Measurements from ENCODE around the gene ZNF175. TPM values are rescaled to one million over a fixed set of nuclear protein-coding genes. Genes with fewer than 3 reads are reported as not detected.

Gene ZNF175
- polyA plus RNA-seq, 1 donor (not counting 4 experiments of a cell fraction or from before 2014, with no cell fraction given), result 3.8 TPM

- H3K4me3 ChIP-seq (ENCODE audit: control insufficient read depth in 2 of 3, extremely low read depth in 1 of 3, insufficient read depth in 2 of 3, low read depth in 1 of 3, low read length in 3 of 3), result no peak overlapping the region
- no peak overlapping the region for H3K9ac ChIP-seq (ENCODE audit: control insufficient read depth, extremely low read depth, insufficient read depth, low read length)
- no peak overlapping the region for H3K27ac ChIP-seq (ENCODE audit: control insufficient read depth, insufficient read depth, low read length)
- no peak overlapping the region for H2AFZ ChIP-seq (ENCODE audit: control insufficient read depth, low read length)
- FAIRE-seq (no peak), DNase-seq (ENCODE audit: low read depth, low spot score) (no peak)
- H4K20me1 ChIP-seq (ENCODE audit: control insufficient read depth, extremely low read depth, insufficient read depth, low read length), result no peaks in the 10 kb centered on the region
- no peaks in the 10 kb centered on the region for H3K27me3 ChIP-seq (ENCODE audit: control insufficient read depth, extremely low read depth, insufficient read depth, low read length)
- dilution Hi-C loops (cut with MboI; ENCODE audit: extremely low pct_ligation_motif_present, low sequenced_read_pairs), result no loop called here
- H3K79me2 ChIP-seq (ENCODE audit: control insufficient read depth, insufficient read depth, low read length), result no peaks in the 10 kb centered on the region
- no peaks in the 10 kb centered on the region for H3K9me3 ChIP-seq (ENCODE audit: control insufficient read depth, low read depth, low read length)
- H3K4me2 ChIP-seq (ENCODE audit: control insufficient read depth, extremely low read depth, insufficient read depth, low read depth, low read length), result no peak overlapping the region
- no peaks in the 10 kb centered on the region for H3K36me3 ChIP-seq (ENCODE audit: control insufficient read depth in 2 of 2, extremely low read depth in 1 of 2, insufficient read depth in 2 of 2, low read length in 2 of 2)
- H3K4me1 ChIP-seq (ENCODE audit: control insufficient read depth, extremely low read depth, insufficient read depth, low read length), result no peaks in the 10 kb centered on the region
- no peaks in the 10 kb centered on the region for H3K9me1 ChIP-seq (ENCODE audit: control insufficient read depth, extremely low read depth, insufficient read depth, low read length)
- TF ChIP-seq EZH2 (IDR thresholded peaks at IDR 0.05; ENCODE audit: low read length), result no peak
- TF ChIP-seq, protein P1, sequence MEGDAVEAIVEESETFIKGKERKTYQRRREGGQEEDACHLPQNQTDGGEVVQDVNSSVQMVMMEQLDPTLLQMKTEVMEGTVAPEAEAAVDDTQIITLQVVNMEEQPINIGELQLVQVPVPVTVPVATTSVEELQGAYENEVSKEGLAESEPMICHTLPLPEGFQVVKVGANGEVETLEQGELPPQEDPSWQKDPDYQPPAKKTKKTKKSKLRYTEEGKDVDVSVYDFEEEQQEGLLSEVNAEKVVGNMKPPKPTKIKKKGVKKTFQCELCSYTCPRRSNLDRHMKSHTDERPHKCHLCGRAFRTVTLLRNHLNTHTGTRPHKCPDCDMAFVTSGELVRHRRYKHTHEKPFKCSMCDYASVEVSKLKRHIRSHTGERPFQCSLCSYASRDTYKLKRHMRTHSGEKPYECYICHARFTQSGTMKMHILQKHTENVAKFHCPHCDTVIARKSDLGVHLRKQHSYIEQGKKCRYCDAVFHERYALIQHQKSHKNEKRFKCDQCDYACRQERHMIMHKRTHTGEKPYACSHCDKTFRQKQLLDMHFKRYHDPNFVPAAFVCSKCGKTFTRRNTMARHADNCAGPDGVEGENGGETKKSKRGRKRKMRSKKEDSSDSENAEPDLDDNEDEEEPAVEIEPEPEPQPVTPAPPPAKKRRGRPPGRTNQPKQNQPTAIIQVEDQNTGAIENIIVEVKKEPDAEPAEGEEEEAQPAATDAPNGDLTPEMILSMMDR (optimal IDR thresholded peaks at IDR 0.05 in 1 of 3, IDR thresholded peaks at IDR 0.05 in 1 of 3, conservative IDR thresholded peaks at IDR 0.05 in 1 of 3; ENCODE audit: extremely low read depth in 1 of 3, insufficient read depth in 2 of 3, low read length in 3 of 3), result no peak
These were observed 50.1 kb downstream of the ZNF175 start for GRCh38 chr19:51621178-51621577.

DNA sequence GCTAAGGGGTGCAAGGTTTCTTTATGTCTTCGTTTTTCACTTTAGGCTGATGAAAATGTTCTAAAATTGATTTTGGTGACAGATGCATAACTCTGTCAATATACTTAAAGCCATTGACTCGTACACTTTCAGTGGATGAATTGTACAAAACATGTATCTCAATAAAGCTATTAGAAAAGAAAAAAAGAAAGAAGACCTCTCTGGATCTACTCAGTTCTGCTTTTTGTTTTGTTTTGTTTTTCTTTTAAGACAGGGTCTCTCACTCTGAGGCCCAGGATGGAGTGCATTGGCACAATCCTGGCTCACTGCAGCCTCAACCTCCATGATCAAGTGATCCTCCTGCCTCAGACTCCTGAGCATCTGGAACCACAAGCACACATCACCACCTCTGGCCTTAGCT, 55.6 kb downstream of the ZNF175 start:
- dilution Hi-C loops (cut with MboI; ENCODE audit: extremely low pct_ligation_motif_present, low sequenced_read_pairs), result no loop called here
- no peak overlapping the region for H3K9ac ChIP-seq (ENCODE audit: control insufficient read depth, extremely low read depth, insufficient read depth, low read length)
- no peaks in the 10 kb centered on the region for H3K36me3 ChIP-seq (ENCODE audit: control insufficient read depth in 2 of 2, extremely low read depth in 1 of 2, insufficient read depth in 2 of 2, low read length in 2 of 2)
- TF ChIP-seq EZH2 (IDR thresholded peaks at IDR 0.05; ENCODE audit: low read length), result no peak
- TF ChIP-seq, protein P1 (optimal IDR thresholded peaks at IDR 0.05 in 1 of 3, IDR thresholded peaks at IDR 0.05 in 1 of 3, conservative IDR thresholded peaks at IDR 0.05 in 1 of 3; ENCODE audit: extremely low read depth in 1 of 3, insufficient read depth in 2 of 3, low read length in 3 of 3), result no peak
- H3K4me2 ChIP-seq (ENCODE audit: control insufficient read depth, extremely low read depth, insufficient read depth, low read depth, low read length), result no peak overlapping the region
- H3K27ac ChIP-seq (ENCODE audit: control insufficient read depth, insufficient read depth, low read length), result no peak overlapping the region
- H3K4me3 ChIP-seq (ENCODE audit: control insufficient read depth in 2 of 3, extremely low read depth in 1 of 3, insufficient read depth in 2 of 3, low read depth in 1 of 3, low read length in 3 of 3), result no peak overlapping the region
- FAIRE-seq (no peak), DNase-seq (ENCODE audit: low read depth, low spot score) (no peak)
- H4K20me1 ChIP-seq (ENCODE audit: control insufficient read depth, extremely low read depth, insufficient read depth, low read length), result no peaks in the 10 kb centered on the region
- no peaks in the 10 kb centered on the region for H3K27me3 ChIP-seq (ENCODE audit: control insufficient read depth, extremely low read depth, insufficient read depth, low read length)
- no peaks in the 10 kb centered on the region for H3K9me3 ChIP-seq (ENCODE audit: control insufficient read depth, low read depth, low read length)
- H3K9me1 ChIP-seq (ENCODE audit: control insufficient read depth, extremely low read depth, insufficient read depth, low read length), result no peaks in the 10 kb centered on the region
- no peak overlapping the region for H2AFZ ChIP-seq (ENCODE audit: control insufficient read depth, low read length)
- no peaks in the 10 kb centered on the region for H3K4me1 ChIP-seq (ENCODE audit: control insufficient read depth, extremely low read depth, insufficient read depth, low read length)
- H3K79me2 ChIP-seq (ENCODE audit: control insufficient read depth, insufficient read depth, low read length), result no peaks in the 10 kb centered on the region
